ENCODE measurements around the gene PEX6.

PEX6 gene

GRCh38 chr6:42935322-42935721, 43.7 kb downstream of the PEX6 start:
- no peak for DNase-seq (ENCODE audit: low spot score)

- DNase-seq (ENCODE audit: low spot score), result no peak
Observed at GRCh38 chr6:42933205-42933604, 45.8 kb downstream of the PEX6 start.

- no peak for DNase-seq (ENCODE audit: low spot score)
Observed at GRCh38 chr6:42932412-42932811, 46.6 kb downstream of the PEX6 start.

- peak; percentile 57 for DNase-seq (ENCODE audit: low spot score)
Observed at GRCh38 chr6:42929821-42930360, 49.1 kb downstream of the PEX6 start.

- DNase-seq (ENCODE audit: low spot score), result peak; percentile 96
Observed at GRCh38 chr6:42928986-42929820, 49.8 kb downstream of the PEX6 start, which contains the start of gene CNPY3. CNPY3 (plus strand) TSS chr6:42929480; CDS start chr6:42929571, 91 bp downstream.

- no peak for DNase-seq (ENCODE audit: low spot score)
Observed at GRCh38 chr6:42925248-42925857, 53.6 kb downstream of the PEX6 start.

GRCh38 chr6:42923666-42924065, 55.3 kb downstream of the PEX6 start:
- no peak for DNase-seq (ENCODE audit: low spot score)

GRCh38 chr6:42921801-42922200, 57.2 kb downstream of the PEX6 start:
- DNase-seq (ENCODE audit: low spot score), result no peak

GRCh38 chr6:42916288-42916687, 62.7 kb downstream of the PEX6 start:
- no peak for DNase-seq (ENCODE audit: low spot score)

- DNase-seq (ENCODE audit: low spot score), result no peak
Observed at GRCh38 chr6:42915732-42916131, 63.2 kb downstream of the PEX6 start, which contains the start of gene PTCRA. PTCRA (plus strand) TSS chr6:42916053; CDS start chr6:42916070, 17 bp downstream.

- no peak for DNase-seq (ENCODE audit: low spot score)
Observed at GRCh38 chr6:42914546-42914945, 64.4 kb downstream of the PEX6 start.

All from AG08396 (cell line).